ENCODE measurements around the gene KRTAP5-10.
"Not testable (repeated sequence)": the region's sequence is repeated elsewhere in the genome, so short reads cannot be mapped to it uniquely, and the experiment has no call there.

Gene KRTAP5-10

DNA sequence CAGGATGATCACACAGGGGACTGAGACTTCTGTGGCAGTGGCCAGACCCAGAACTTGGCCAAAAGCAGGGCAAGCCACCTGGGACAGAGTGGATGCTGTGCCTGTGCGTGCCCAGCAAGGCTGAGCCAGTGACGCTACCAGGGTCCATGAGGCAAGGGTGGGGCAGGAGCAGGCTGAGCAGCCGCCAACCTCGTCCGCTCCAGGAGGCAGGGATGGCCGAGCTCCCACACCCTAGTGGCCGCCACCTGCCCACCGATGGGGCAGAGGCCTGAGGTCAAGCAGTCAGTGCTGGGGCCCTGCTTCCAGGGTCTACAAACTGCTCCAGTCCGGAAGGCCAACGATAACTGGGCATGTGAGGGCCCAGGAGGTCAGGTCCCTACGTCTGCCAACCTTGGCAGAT lies 9.9 kb upstream of the KRTAP5-10 start:
- TF ChIP-seq Cebpa-rat (IDR thresholded peaks at IDR 0.05): no peak
- Histone ChIP-seq H3K27me3 (no peaks in the 10 kb centered on the region), H3K4me2 (no peak overlapping the region), H4K20me1 (no peaks in the 10 kb centered on the region), H3K27ac (no peak overlapping the region), H3K36me3 (no peaks in the 10 kb centered on the region), H3K4me1 (0 out of 2 replicates have a peak, but pooled peaks cover 4% of the 10 kb centered on the region), H3K9ac (no peak overlapping the region), H3K9me3 (no peaks in the 10 kb centered on the region), H3K4me3 (no peak overlapping the region)

DNA sequence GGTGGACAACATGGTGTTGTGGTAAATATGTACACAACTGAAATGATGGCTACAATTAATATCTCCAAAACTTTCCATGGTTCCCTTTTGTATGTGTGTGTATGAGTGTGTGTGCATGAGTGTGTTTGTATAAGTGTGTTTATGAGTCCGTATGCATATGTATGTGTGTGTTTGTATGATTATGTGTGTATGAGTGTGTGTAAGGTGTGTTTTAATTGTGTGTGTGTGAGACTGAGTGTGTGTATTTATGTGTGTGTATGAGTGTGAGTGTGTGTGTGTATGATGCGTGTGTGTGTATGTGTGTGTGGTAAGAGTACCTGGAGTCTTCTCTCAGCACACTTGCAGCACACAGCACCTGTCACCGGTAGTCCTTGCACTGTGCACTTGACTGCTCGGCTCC lies 9.3 kb upstream of the KRTAP5-10 start:
- no peak overlapping the region for H3K4me3 ChIP-seq
- no peaks in the 10 kb centered on the region for H3K36me3 ChIP-seq
- H3K4me2 ChIP-seq: no peak overlapping the region
- 0 out of 2 replicates have a peak, but pooled peaks cover 4% of the 10 kb centered on the region for H3K4me1 ChIP-seq
- no peak overlapping the region for H3K27ac ChIP-seq
- H3K27me3 ChIP-seq: no peaks in the 10 kb centered on the region
- no peaks in the 10 kb centered on the region for H4K20me1 ChIP-seq
- TF ChIP-seq Cebpa-rat (IDR thresholded peaks at IDR 0.05): no peak
- H3K9ac ChIP-seq: no peak overlapping the region
- no peaks in the 10 kb centered on the region for H3K9me3 ChIP-seq

DNA sequence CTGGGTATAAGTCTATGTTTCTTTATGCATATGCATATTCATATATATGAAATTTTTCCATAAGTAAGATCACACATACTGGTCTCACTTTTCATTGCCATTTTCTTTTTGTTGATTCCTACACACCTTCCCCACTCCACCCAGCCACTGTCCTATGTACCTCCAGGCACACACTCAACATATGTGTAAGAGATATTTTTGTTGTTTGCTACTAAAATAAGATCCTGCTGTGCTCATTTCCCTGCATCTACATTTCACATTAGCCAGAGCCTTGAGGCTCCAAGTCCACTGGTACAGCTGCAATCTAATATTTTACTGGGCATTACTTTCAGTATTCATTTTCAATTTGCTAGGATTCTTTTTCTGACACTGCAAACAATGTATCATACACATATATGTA lies 8.1 kb upstream of the KRTAP5-10 start:
- H4K20me1 ChIP-seq: no peaks in the 10 kb centered on the region
- no peak overlapping the region for H3K27ac ChIP-seq
- no peaks in the 10 kb centered on the region for H3K27me3 ChIP-seq
- H3K4me1 ChIP-seq: no peaks in the 10 kb centered on the region
- H3K9me3 ChIP-seq: no peaks in the 10 kb centered on the region
- no peak overlapping the region for H3K4me2 ChIP-seq
- no peak for TF ChIP-seq Cebpa-rat (IDR thresholded peaks at IDR 0.05)
- no peak overlapping the region for H3K4me3 ChIP-seq
- H3K9ac ChIP-seq: no peak overlapping the region
- H3K36me3 ChIP-seq: no peaks in the 10 kb centered on the region

DNA sequence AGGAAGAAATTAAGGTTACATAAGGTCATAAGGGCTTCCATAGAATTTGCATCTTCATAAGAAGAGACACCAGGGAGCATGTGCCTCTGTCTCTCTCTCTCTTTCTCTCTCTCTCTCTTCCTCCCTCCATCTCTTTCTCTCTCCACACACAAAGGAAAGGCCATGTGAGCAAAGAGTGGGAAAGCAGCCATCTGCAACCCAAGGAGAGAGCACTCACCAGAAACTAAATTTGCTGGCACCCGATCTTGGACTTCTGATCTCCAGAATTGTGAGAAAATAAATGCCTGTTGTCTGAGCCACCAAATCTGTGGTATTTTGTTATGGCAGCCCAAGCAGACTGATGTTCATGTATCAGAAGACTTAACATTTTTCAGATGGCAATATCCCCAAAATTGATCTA lies 6.4 kb upstream of the KRTAP5-10 start:
- no peak overlapping the region for H3K9ac ChIP-seq
- no peak for TF ChIP-seq Cebpa-rat (IDR thresholded peaks at IDR 0.05)
- no peak overlapping the region for H3K4me3 ChIP-seq
- no peaks in the 10 kb centered on the region for H3K9me3 ChIP-seq
- H3K27ac ChIP-seq: no peak overlapping the region
- no peak overlapping the region for H3K4me2 ChIP-seq
- 0 out of 2 replicates have a peak, but pooled peaks cover 4% of the 10 kb centered on the region for H4K20me1 ChIP-seq
- no peaks in the 10 kb centered on the region for H3K36me3 ChIP-seq
- 0 out of 2 replicates have a peak, but pooled peaks cover under 1% of the 10 kb centered on the region for H3K27me3 ChIP-seq
- H3K4me1 ChIP-seq: no peaks in the 10 kb centered on the region

DNA sequence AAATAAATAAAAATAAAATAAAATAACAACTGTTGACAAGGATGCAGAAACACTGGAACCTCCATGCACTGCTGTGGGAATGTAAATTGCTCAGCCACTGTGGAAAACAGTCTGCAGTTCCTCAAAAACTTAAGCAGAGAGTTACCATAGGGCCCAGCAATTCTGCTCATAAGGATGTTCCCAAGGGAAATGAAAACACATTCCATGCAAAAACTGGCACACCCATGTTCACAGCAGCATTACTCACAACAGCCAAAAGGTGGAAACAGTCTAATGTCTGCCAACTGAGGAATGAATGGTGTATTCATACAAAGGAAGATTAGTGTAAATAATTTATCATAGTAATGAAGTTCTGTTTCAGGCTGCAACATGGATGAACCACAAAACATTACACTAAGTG lies 3.2 kb upstream of the KRTAP5-10 start:
- TF ChIP-seq Cebpa-rat (IDR thresholded peaks at IDR 0.05): no peak
- H3K36me3 ChIP-seq: no peaks in the 10 kb centered on the region
- no peaks in the 10 kb centered on the region for H3K9me3 ChIP-seq
- H4K20me1 ChIP-seq: 0 out of 2 replicates have a peak, but pooled peaks cover 6% of the 10 kb centered on the region
- H3K4me3 ChIP-seq: no peak overlapping the region
- H3K9ac ChIP-seq: no peak overlapping the region
- no peak overlapping the region for H3K27ac ChIP-seq
- peaks cover 16% of the 10 kb centered on the region for H3K4me1 ChIP-seq
- H3K4me2 ChIP-seq: no peak overlapping the region
- H3K27me3 ChIP-seq: 0 out of 2 replicates have a peak, but pooled peaks cover 6% of the 10 kb centered on the region

DNA sequence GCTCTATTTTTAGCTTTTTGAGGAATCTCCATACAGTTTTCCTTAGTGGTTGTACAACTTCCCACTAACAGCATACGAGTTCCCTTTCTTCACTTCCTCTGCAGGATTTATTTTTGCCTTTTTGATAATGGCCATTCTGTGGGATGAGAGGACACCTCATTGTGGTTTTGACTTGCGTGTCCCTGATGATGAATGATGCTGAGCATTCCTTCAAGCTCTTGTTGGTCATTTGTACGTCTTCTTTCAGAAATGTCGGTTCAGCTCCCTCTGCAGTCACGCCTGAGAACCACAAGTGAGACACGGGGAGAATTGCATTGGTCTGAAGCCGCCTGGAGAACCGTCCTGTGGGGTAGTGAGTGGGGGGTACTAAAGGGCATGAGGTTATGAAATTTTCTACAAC lies 2.0 kb upstream of the KRTAP5-10 start:
- Histone ChIP-seq H3K4me1 (peaks cover 16% of the 10 kb centered on the region), H4K20me1 (0 out of 2 replicates have a peak, but pooled peaks cover 6% of the 10 kb centered on the region)

DNA sequence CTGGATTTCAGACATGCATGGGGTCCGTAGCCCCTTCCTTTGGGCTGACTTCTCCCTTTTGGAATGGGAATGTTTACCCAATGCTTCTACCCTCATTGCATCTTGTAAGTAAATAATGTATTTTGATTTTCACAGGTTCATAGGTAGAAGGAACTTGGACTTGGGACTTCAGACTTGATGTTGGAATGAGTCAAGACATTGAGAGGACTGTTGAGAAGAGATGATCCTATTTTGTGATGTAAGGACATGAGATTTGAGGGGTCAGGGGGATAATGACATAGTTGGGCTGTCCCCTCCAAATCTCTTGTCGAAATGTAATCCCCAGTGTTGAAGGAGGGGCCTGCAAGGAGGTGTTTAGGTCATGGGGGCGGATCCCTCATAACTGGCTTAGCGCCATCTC lies 933 bp upstream of the KRTAP5-10 start:
- H3K27ac ChIP-seq: no peak overlapping the region
- H4K20me1 ChIP-seq: 0 out of 2 replicates have a peak, but pooled peaks cover 6% of the 10 kb centered on the region
- H3K9ac ChIP-seq: no peak overlapping the region
- H3K36me3 ChIP-seq: no peaks in the 10 kb centered on the region
- H3K4me1 ChIP-seq: peaks cover 16% of the 10 kb centered on the region
- no peaks in the 10 kb centered on the region for H3K9me3 ChIP-seq
- TF ChIP-seq Cebpa-rat (IDR thresholded peaks at IDR 0.05): no peak
- no peak overlapping the region for H3K4me3 ChIP-seq
- no peak overlapping the region for H3K4me2 ChIP-seq
- H3K27me3 ChIP-seq: 0 out of 2 replicates have a peak, but pooled peaks cover 6% of the 10 kb centered on the region

More for the DNA sequence above, 2.0 kb upstream of the KRTAP5-10 start:
- H3K27ac ChIP-seq: no peak overlapping the region
- no peaks in the 10 kb centered on the region for H3K9me3 ChIP-seq
- TF ChIP-seq Cebpa-rat (IDR thresholded peaks at IDR 0.05): no peak
- no peak overlapping the region for H3K4me3 ChIP-seq
- 0 out of 2 replicates have a peak, but pooled peaks cover 6% of the 10 kb centered on the region for H3K27me3 ChIP-seq
- no peak overlapping the region for H3K4me2 ChIP-seq
- H3K9ac ChIP-seq: no peak overlapping the region
- no peaks in the 10 kb centered on the region for H3K36me3 ChIP-seq

DNA sequence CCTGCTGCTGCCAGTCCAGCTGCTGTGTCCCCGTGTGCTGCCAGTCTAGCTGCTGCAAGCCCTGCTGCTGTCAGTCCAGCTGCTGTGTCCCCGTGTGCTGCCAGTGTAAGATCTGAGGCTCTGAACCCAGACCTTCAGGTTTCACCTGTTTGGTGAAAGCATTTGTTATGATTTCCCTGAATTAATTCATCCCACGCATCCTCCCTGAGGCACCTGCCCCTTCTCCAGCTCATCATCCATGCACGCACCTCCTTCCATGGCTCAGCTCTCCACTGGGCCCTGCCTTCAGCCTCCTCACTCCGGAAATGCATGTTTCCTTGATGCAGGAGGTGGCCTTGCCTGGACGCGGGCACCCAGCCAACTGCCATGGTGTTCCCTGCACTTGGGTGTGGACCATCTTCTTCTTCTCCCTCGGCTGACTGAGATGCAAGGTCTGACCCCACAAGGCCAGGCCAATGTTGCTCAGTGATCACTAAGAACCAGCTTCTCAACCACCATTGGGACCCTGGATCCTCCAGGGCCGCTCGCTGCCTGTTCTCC lies 788 bp downstream of the KRTAP5-10 start:
- 0 out of 2 replicates have a peak, but pooled peaks cover 6% of the 10 kb centered on the region for H4K20me1 ChIP-seq
- 0 out of 2 replicates have a peak, but pooled peaks cover 6% of the 10 kb centered on the region for H3K27me3 ChIP-seq
- no peaks in the 10 kb centered on the region for H3K36me3 ChIP-seq
- peak overlapping the region; percentile 40 for H3K4me2 ChIP-seq
- H3K4me1 ChIP-seq: peaks cover 16% of the 10 kb centered on the region
- no peaks in the 10 kb centered on the region for H3K9me3 ChIP-seq
- H3K9ac ChIP-seq: no peak overlapping the region
- H3K4me3 ChIP-seq: no peak overlapping the region
- TF ChIP-seq Cebpa-rat (IDR thresholded peaks at IDR 0.05): no peak
- H3K27ac ChIP-seq: no peak overlapping the region

DNA sequence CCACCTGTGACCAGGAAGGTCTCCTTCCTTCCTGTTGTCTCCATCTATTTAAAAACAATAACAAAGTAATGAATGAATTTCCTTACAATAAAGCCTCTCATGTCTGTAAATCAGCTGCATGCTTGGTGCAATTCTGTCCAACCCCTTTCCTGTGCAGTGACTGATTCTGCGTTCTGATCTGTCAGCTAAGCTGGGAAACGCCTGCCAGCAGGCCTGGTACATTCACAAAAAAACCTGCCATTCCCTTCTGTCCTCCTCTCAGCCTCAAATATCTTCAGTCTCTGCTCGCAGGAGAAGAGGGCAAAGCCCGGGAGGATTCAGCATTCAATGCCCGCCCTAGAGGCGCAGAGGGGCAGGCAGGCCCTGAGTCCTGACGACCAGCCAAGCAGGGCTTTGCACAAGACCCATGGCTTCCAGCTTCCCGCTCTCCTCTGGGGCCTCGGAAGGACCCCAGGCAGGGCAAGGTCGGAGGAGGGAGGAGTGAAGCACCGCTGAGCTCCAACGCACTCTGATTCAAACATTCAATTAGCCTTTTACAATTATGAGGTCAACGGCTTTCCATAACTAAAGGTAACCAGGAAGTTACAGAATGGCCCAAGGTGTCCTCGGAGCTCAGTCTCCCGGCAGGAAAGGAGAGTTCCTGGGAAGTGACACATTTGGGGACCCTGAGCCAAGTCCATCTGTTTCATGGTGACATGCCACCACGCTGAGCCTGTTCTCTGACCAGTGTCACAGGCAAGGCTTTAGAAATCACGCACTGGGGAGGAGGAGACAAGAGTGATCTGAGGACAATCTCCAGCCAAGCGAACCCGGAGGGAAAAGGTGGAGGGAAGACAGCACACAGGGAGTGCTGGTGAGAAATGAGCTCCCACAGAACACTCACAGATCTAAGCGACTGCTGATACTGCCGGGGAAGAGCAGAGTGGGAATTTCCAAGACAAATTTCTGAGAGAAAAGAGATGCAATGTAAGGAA lies 1.6 kb downstream of the KRTAP5-10 start:
- H3K27ac ChIP-seq, H3K4me3 ChIP-seq, H4K20me1 ChIP-seq, H3K9me3 ChIP-seq, H3K27me3 ChIP-seq, H3K9ac ChIP-seq, H3K36me3 ChIP-seq: not testable (repeated sequence)
- Histone ChIP-seq H3K4me2 (peak overlapping the region; percentile 40), H3K4me1 (peaks cover 16% of the 10 kb centered on the region)

DNA sequence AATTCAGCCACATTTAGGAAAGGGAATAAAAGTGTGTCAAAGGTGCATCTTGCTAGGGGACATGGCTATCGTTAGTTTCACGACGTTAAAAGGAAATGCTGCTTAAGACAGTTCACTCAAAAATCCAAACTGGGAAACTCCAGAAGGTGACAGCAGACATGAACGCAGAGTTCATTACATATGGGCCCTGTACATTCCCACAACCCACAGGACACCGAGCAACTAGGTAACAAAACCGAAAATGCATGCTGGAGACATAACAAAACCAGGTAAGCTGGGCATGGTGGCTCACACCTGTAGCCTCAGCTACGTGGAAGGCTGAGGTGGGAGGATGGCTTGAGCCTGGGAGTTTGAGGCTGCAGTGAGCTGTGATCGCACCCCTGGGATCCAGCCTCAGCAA lies 2.3 kb downstream of the KRTAP5-10 start:
- not testable (repeated sequence) for H3K36me3 ChIP-seq, H4K20me1 ChIP-seq, H3K9ac ChIP-seq, H3K4me3 ChIP-seq, H3K27me3 ChIP-seq, H3K4me2 ChIP-seq, H3K9me3 ChIP-seq, H3K27ac ChIP-seq
- H3K4me1 ChIP-seq: peaks cover 16% of the 10 kb centered on the region

Data from BLaER1 (cell line).